HCT116 (cell line): ENCODE data around the gene OMP. TPM values are rescaled to one million over a fixed set of nuclear protein-coding genes. Genes with fewer than 3 reads are reported as not detected.

Experiments used
- ATAC-seq: fragments of 200-7000 bp; cut with Tn5 transposase; 2 replicates; pipeline ENCODE4 v1.9.1; 2020; ENCODE audit warnings: mild to moderate bottlenecking, moderate library complexity
- BruUV-seq: library from RNA; stranded (reverse); fragments of 400-500 nt; replicated peaks from 2 replicates; lab custom pipeline; 2021; lab: Mats Ljungman, UMichigan
- CTCF ChIA-PET: fragments of 300-600 bp; sonication (Branson Sonifier 250); formaldehyde crosslinking; loops from one replicate; lab custom pipeline; 2021; ENCODE audit warnings: antibody characterized with exemption; lab: Charles Lee
- POLR2A ChIA-PET: fragments of 300-600, 350-600 bp; sonication (Branson Sonifier 250); formaldehyde crosslinking; loops from one replicate; lab custom pipeline; 2021; ENCODE audit warnings: antibody characterized with exemption; lab: Charles Lee
- RAD21 ChIA-PET, 2 experiments: fragments of 300-600 bp; sonication (Branson Sonifier 250); formaldehyde crosslinking; loops; one replicate each; lab custom pipeline; 2023; ENCODE audit warnings: low total read pairs in 2 of 2; ENCODE audit not compliant: uncharacterized antibody in 2 of 2, unreplicated experiment in 2 of 2, low non-redundant PET in 1 of 2; lab: Charles Lee
- DNase-seq: peaks from one replicate; pipeline ENCODE4 v3.0.0-alpha.2; 2010; ENCODE audit warnings: low read depth, low spot score
- H2AFZ ChIP-seq: fragments of 200-600 bp; shearing (Covaris generic), sonication (generic); 2 replicates; pipeline ENCODE4 v1.6.1; 2017; ENCODE audit warnings: low read depth, mixed run types, mixed read lengths, antibody characterized with exemption, low read length; ENCODE audit not compliant: poor library complexity, severe bottlenecking
- H3K27ac ChIP-seq: 2 replicates; pipeline ENCODE4 v1.5.1; 2012; ENCODE audit warnings: low read depth, low read length
- H3K27me3 ChIP-seq: fragments of 200-600 bp; sonication (generic); 2 replicates; pipeline ENCODE4 v1.6.1; 2016; ENCODE audit warnings: mixed run types, low read length, mixed read lengths; ENCODE audit not compliant: insufficient read depth
- H3K36me3 ChIP-seq, 2 experiments: fragments of 200-500 bp in 1 of 2; fragments of 200-600 bp in 1 of 2; sonication (Bioruptor generic) in 1 of 2; sonication (generic) in 1 of 2; 2 replicates each; pipeline versions ENCODE4 v1.5.1 to v1.6.1; 2014 to 2016; ENCODE audit warnings: low read length in 2 of 2, inconsistent platforms in 1 of 2, mixed read lengths in 1 of 2, mixed run types in 1 of 2; ENCODE audit not compliant: insufficient read depth in 2 of 2, control insufficient read depth in 1 of 2
- H3K4me1 ChIP-seq, 2 experiments: fragments of 200-600 bp in 1 of 2; sonication (generic) in 1 of 2; 2 replicates each; pipeline versions ENCODE4 v1.5.1 to v1.6.1; 2012 to 2017; ENCODE audit warnings: low read length in 2 of 2, inconsistent platforms in 1 of 2, mild to moderate bottlenecking in 1 of 2, mixed read lengths in 1 of 2, mixed run types in 1 of 2, moderate library complexity in 1 of 2; ENCODE audit not compliant: insufficient read depth in 2 of 2, control insufficient read depth in 1 of 2
- H3K4me2 ChIP-seq: fragments of 200-600 bp; sonication (generic); 2 replicates; pipeline ENCODE4 v1.6.1; 2017; ENCODE audit warnings: mixed run types, low read length, mixed read lengths
- H3K4me3 ChIP-seq, 2 experiments: fragments of 200-600 bp in 1 of 2; sonication (generic) in 1 of 2; replicated peaks in 1 of 2; 2 replicates each; pipeline ENCODE4 v1.5.1; 2011 to 2016; ENCODE audit warnings: low read length in 2 of 2, control low read depth in 1 of 2, low read depth in 1 of 2, mild to moderate bottlenecking in 1 of 2, mixed read lengths in 1 of 2, mixed run types in 1 of 2
- H3K79me2 ChIP-seq: fragments of 200-600 bp; sonication (generic); 2 replicates; pipeline ENCODE4 v1.6.1; 2017; ENCODE audit warnings: mild to moderate bottlenecking, mixed run types, low read length, moderate library complexity, mixed read lengths; ENCODE audit not compliant: insufficient read depth
- H3K9ac ChIP-seq: fragments of 200-600 bp; sonication (generic); 2 replicates; pipeline ENCODE4 v1.6.1; 2016; ENCODE audit warnings: low read length, mixed read lengths
- H3K9me2 ChIP-seq: fragments of 200-600 bp; sonication (generic), shearing (Covaris generic); 2 replicates; pipeline ENCODE4 v1.6.1; 2017; ENCODE audit warnings: mixed run types, mild to moderate bottlenecking, moderate library complexity; ENCODE audit not compliant: insufficient read depth
- H3K9me3 ChIP-seq, 2 experiments: fragments of 200-500 bp in 1 of 2; fragments of 200-600 bp in 1 of 2; sonication (Bioruptor generic) in 1 of 2; sonication (generic) in 1 of 2; 2 replicates each; pipeline ENCODE4 v1.6.1; 2014 to 2017; ENCODE audit warnings: low read length in 2 of 2, mixed read lengths in 2 of 2, inconsistent platforms in 1 of 2, low read depth in 1 of 2, mild to moderate bottlenecking in 1 of 2, mixed run types in 1 of 2, moderate library complexity in 1 of 2; ENCODE audit not compliant: control insufficient read depth in 1 of 2, insufficient read depth in 1 of 2
- H4K20me1 ChIP-seq: fragments of 200-600 bp; sonication (generic), shearing (Covaris generic); 2 replicates; pipeline ENCODE4 v1.6.1; 2017; ENCODE audit warnings: mixed run types, mild to moderate bottlenecking, moderate library complexity; ENCODE audit not compliant: insufficient read depth
- CEBPB ChIP-seq: IDR thresholded peaks from 2 replicates; pipeline ENCODE4 v1.6.1; 2012; ENCODE audit warnings: low read depth
- EGR1 ChIP-seq: IDR thresholded peaks from 2 replicates; pipeline ENCODE4 v1.6.1; 2012; ENCODE audit warnings: low read depth
- ELF1 ChIP-seq: IDR thresholded peaks from 2 replicates; pipeline ENCODE4 v1.6.1; 2012; ENCODE audit warnings: low read depth, borderline replicate concordance
- EZH2 ChIP-seq: fragments of 200-600 bp; sonication (generic); IDR thresholded peaks from 2 replicates; pipeline ENCODE4 v1.6.1; 2017; ENCODE audit warnings: antibody characterized with exemption, mixed run types
- EZH2phosphoT487 ChIP-seq: fragments of 200-600 bp; IDR thresholded peaks from 2 replicates; pipeline ENCODE4 v1.6.1; 2018; ENCODE audit warnings: antibody characterized with exemption, borderline replicate concordance
- JUND ChIP-seq: IDR thresholded peaks from 2 replicates; pipeline ENCODE4 v1.6.1; 2012
- POLR2A ChIP-seq: IDR thresholded peaks from 2 replicates; pipeline ENCODE4 v1.7.0; 2011; ENCODE audit warnings: borderline replicate concordance; ENCODE audit not compliant: insufficient read depth, insufficient read length; ENCODE audit errors: extremely low read depth
- POLR2AphosphoS5 ChIP-seq: IDR thresholded peaks from 2 replicates; pipeline ENCODE4 v1.6.1; 2011; ENCODE audit warnings: mild to moderate bottlenecking, low read depth, low read length, moderate library complexity
- RAD21 ChIP-seq: IDR thresholded peaks from 2 replicates; pipeline ENCODE4 v1.6.1; 2012; ENCODE audit warnings: low read depth, mild to moderate bottlenecking
- SIN3A ChIP-seq: IDR thresholded peaks from 2 replicates; pipeline ENCODE4 v1.6.1; 2012; ENCODE audit warnings: low read depth
- SRF ChIP-seq: IDR thresholded peaks from 2 replicates; pipeline ENCODE4 v1.6.1; 2012; ENCODE audit warnings: low read depth
- TCF7L2 ChIP-seq: IDR thresholded peaks from 2 replicates; pipeline ENCODE4 v1.7.0; 2011; ENCODE audit warnings: borderline replicate concordance, inconsistent platforms; ENCODE audit not compliant: insufficient read depth, insufficient read length; ENCODE audit errors: extremely low read depth
- YY1 ChIP-seq: IDR thresholded peaks from 2 replicates; pipeline ENCODE4 v1.6.1; 2011; ENCODE audit warnings: low read length, low read depth, moderate library complexity, mild to moderate bottlenecking; ENCODE audit not compliant: insufficient replicate concordance; ENCODE audit errors: extremely low read depth
- ZFX ChIP-seq: fragments of 450-650 bp; IDR thresholded peaks from 2 replicates; pipeline ENCODE4 v1.6.1; 2017
- intact Hi-C: fragments of 100-400 bp; cut with micrococcal nuclease; formaldehyde crosslinking; loops from 2 replicates; pipeline ENCODE4 v1.10.0; 2022
- total RNA-seq: library from RNA; stranded (reverse); gene quantifications from one replicate; pipeline ENCODE4 v1.2.1, GENCODE V29; 2021; ENCODE audit not compliant: unreplicated experiment
- TF ChIP-seq, protein P1 (sequence below), 3 experiments: fragments of 200-600 bp in 1 of 3; sonication (generic) in 1 of 3; IDR thresholded peaks in 2 of 3; conservative IDR thresholded peaks in 1 of 3; 2 replicates each; pipeline ENCODE4 v1.5.1; 2012 to 2017; ENCODE audit warnings: low read depth in 2 of 3, low read length in 2 of 3, antibody characterized with exemption in 1 of 3, borderline replicate concordance in 1 of 3, control low read depth in 1 of 3, mild to moderate bottlenecking in 1 of 3, mixed read lengths in 1 of 3, mixed run types in 1 of 3, moderate library complexity in 1 of 3; ENCODE audit not compliant: insufficient read depth in 1 of 3
- TF ChIP-seq, protein P2 (sequence below): IDR thresholded peaks from 2 replicates; pipeline ENCODE4 v1.6.1; 2012
- TF ChIP-seq, protein P3 (sequence below): IDR thresholded peaks from 2 replicates; pipeline ENCODE4 v1.6.1; 2011; ENCODE audit warnings: mild to moderate bottlenecking, low read length, moderate library complexity; ENCODE audit not compliant: insufficient replicate concordance; ENCODE audit errors: extremely low read depth
- TF ChIP-seq, protein P4 (sequence below): IDR thresholded peaks from 2 replicates; pipeline ENCODE4 v1.6.1; 2012; ENCODE audit warnings: low read depth
- TF ChIP-seq, protein P5 (sequence below): IDR thresholded peaks from 2 replicates; pipeline ENCODE4 v1.6.1; 2012

Gene OMP
- total RNA-seq, 1 experiment from 2014 or later = not detected

DNA sequence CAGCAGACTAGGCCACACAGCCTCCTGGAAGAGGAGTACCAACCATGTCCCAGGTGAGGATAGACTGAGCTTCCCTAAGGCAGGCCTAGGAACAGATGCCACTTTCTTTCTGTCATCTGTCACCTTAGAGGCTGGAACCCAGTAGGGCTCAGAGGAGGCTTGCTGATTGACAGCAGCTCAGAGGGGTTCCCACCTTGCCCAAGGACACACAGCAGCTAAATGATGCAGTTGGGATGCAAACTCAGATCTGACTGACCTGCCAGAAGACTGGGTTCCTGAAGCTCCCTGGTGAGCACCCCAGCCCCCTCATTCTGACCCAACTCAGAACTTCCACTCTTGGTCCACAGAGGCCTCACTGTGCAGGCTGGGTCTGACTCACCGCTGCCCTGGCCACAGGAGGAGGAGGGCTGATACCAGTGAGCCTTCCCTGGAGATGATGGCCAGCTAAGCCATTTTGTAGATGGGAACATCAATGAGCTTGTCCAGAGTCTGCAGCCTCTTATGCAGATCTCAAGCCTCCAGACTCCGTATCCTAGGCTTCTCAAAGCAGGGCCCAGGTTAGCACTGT, 21.9 kb upstream of the OMP start:
- no peak for ATAC-seq
- BruUV-seq = no TSS peak
- Histone ChIP-seq H3K4me3 (no peak overlapping the region), H3K9ac (no peak overlapping the region), H3K9me3 (no peaks in the 10 kb centered on the region), H3K79me2 (no peaks in the 10 kb centered on the region), H2AFZ (no peak overlapping the region), H3K27ac (no peak overlapping the region), H3K36me3 (no peaks in the 10 kb centered on the region), H4K20me1 (no peaks in the 10 kb centered on the region), H3K27me3 (no peaks in the 10 kb centered on the region), H3K4me2 (no peak overlapping the region), H3K9me2 (no peaks in the 10 kb centered on the region), H3K4me1 (no peaks in the 10 kb centered on the region)
- no peak for DNase-seq
- TF ChIP-seq EZH2 (no peak), YY1 (no peak), EGR1 (no peak), RAD21 (no peak), POLR2A (no peak), JUND (no peak), EZH2phosphoT487 (no peak), TCF7L2 (no peak), CEBPB (no peak), SIN3A (no peak), ELF1 (no peak), POLR2AphosphoS5 (no peak), SRF (no peak), ZFX (no peak)
- TF ChIP-seq, protein P1, sequence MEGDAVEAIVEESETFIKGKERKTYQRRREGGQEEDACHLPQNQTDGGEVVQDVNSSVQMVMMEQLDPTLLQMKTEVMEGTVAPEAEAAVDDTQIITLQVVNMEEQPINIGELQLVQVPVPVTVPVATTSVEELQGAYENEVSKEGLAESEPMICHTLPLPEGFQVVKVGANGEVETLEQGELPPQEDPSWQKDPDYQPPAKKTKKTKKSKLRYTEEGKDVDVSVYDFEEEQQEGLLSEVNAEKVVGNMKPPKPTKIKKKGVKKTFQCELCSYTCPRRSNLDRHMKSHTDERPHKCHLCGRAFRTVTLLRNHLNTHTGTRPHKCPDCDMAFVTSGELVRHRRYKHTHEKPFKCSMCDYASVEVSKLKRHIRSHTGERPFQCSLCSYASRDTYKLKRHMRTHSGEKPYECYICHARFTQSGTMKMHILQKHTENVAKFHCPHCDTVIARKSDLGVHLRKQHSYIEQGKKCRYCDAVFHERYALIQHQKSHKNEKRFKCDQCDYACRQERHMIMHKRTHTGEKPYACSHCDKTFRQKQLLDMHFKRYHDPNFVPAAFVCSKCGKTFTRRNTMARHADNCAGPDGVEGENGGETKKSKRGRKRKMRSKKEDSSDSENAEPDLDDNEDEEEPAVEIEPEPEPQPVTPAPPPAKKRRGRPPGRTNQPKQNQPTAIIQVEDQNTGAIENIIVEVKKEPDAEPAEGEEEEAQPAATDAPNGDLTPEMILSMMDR (IDR thresholded peaks at IDR 0.05 in 2 of 3, conservative IDR thresholded peaks at IDR 0.05 in 1 of 3; ENCODE audit: borderline replicate concordance in 1 of 3, insufficient read depth in 1 of 3, low read depth in 2 of 3, low read length in 2 of 3) = no peak
- TF ChIP-seq, protein P2, sequence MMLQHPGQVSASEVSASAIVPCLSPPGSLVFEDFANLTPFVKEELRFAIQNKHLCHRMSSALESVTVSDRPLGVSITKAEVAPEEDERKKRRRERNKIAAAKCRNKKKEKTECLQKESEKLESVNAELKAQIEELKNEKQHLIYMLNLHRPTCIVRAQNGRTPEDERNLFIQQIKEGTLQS = no peak
- TF ChIP-seq, protein P3, sequence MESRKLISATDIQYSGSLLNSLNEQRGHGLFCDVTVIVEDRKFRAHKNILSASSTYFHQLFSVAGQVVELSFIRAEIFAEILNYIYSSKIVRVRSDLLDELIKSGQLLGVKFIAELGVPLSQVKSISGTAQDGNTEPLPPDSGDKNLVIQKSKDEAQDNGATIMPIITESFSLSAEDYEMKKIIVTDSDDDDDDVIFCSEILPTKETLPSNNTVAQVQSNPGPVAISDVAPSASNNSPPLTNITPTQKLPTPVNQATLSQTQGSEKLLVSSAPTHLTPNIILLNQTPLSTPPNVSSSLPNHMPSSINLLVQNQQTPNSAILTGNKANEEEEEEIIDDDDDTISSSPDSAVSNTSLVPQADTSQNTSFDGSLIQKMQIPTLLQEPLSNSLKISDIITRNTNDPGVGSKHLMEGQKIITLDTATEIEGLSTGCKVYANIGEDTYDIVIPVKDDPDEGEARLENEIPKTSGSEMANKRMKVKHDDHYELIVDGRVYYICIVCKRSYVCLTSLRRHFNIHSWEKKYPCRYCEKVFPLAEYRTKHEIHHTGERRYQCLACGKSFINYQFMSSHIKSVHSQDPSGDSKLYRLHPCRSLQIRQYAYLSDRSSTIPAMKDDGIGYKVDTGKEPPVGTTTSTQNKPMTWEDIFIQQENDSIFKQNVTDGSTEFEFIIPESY = no peak
- TF ChIP-seq, protein P4, sequence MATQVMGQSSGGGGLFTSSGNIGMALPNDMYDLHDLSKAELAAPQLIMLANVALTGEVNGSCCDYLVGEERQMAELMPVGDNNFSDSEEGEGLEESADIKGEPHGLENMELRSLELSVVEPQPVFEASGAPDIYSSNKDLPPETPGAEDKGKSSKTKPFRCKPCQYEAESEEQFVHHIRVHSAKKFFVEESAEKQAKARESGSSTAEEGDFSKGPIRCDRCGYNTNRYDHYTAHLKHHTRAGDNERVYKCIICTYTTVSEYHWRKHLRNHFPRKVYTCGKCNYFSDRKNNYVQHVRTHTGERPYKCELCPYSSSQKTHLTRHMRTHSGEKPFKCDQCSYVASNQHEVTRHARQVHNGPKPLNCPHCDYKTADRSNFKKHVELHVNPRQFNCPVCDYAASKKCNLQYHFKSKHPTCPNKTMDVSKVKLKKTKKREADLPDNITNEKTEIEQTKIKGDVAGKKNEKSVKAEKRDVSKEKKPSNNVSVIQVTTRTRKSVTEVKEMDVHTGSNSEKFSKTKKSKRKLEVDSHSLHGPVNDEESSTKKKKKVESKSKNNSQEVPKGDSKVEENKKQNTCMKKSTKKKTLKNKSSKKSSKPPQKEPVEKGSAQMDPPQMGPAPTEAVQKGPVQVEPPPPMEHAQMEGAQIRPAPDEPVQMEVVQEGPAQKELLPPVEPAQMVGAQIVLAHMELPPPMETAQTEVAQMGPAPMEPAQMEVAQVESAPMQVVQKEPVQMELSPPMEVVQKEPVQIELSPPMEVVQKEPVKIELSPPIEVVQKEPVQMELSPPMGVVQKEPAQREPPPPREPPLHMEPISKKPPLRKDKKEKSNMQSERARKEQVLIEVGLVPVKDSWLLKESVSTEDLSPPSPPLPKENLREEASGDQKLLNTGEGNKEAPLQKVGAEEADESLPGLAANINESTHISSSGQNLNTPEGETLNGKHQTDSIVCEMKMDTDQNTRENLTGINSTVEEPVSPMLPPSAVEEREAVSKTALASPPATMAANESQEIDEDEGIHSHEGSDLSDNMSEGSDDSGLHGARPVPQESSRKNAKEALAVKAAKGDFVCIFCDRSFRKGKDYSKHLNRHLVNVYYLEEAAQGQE = no peak
- TF ChIP-seq, protein P5, sequence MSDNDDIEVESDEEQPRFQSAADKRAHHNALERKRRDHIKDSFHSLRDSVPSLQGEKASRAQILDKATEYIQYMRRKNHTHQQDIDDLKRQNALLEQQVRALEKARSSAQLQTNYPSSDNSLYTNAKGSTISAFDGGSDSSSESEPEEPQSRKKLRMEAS = no peak
- ChIA-PET POLR2A (no interaction called here), RAD21 (no interaction called here), CTCF (interaction anchor here (1.8 to 3.6 kb wide), 2 partner anchors 11 to 33 kb away, joined by 7 to 19 read pairs; no protein-coding TSS in a partner anchor)
- intact Hi-C loops = no loop called here
